ENCODE results near the gene DTHD1.

DNA sequence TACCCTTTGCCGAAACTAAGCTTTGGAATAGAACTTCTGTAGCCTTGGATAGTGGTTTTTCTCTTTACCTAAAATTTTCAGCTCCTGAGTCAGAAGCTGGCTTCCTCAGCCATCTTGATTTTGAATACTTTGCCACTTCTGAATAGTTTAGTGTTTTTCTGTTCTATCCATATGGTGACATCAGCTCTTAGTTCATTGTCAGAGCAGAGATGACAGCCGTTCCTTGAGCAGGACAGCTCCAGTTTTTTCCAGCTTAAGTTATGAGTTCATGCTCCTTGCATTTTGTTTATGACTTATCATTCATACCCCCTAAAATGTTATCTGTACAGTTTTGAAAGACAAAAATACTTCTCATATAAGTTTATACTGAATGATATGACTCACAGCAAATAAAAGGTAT lies 47.8 kb downstream of the DTHD1 start:
- no peak for TF ChIP-seq EZH2phosphoT487 (IDR thresholded peaks at IDR 0.05; ENCODE audit: borderline replicate concordance, low read length)
- TF ChIP-seq, protein P1, sequence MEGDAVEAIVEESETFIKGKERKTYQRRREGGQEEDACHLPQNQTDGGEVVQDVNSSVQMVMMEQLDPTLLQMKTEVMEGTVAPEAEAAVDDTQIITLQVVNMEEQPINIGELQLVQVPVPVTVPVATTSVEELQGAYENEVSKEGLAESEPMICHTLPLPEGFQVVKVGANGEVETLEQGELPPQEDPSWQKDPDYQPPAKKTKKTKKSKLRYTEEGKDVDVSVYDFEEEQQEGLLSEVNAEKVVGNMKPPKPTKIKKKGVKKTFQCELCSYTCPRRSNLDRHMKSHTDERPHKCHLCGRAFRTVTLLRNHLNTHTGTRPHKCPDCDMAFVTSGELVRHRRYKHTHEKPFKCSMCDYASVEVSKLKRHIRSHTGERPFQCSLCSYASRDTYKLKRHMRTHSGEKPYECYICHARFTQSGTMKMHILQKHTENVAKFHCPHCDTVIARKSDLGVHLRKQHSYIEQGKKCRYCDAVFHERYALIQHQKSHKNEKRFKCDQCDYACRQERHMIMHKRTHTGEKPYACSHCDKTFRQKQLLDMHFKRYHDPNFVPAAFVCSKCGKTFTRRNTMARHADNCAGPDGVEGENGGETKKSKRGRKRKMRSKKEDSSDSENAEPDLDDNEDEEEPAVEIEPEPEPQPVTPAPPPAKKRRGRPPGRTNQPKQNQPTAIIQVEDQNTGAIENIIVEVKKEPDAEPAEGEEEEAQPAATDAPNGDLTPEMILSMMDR (conservative IDR thresholded peaks at IDR 0.05; ENCODE audit: low read depth, low read length) = no peak

Data from PC-3 (cell line).